SK-N-SH (cell line): ENCODE results near the gene ABI3. TPM values are rescaled to one million over a fixed set of nuclear protein-coding genes. Genes with fewer than 3 reads are reported as not detected.

ENCODE experiments used
- CTCF ChIA-PET: fragments of 300-600, 350-600 bp; formaldehyde crosslinking; extraction: SDS; loops from one replicate; lab custom pipeline; 2021; lab: Yijun Ruan, JAX
- POLR2A ChIA-PET: fragments of 350-600 bp; sonication (Branson Sonifier 250); formaldehyde crosslinking; extraction: SDS; loops from one replicate; lab custom pipeline; 2020; ENCODE audit warnings: antibody characterized with exemption, inconsistent platforms; lab: Yijun Ruan, JAX
- DNase-seq: peaks from one replicate; pipeline ENCODE4 v3.0.0; 2012
- H2AFZ ChIP-seq: fragments of 200-600 bp; sonication (generic); 2 replicates; pipeline ENCODE4 v1.8.1; 2016; ENCODE audit warnings: antibody characterized with exemption, mild to moderate bottlenecking, low read depth
- H3F3A ChIP-seq: fragments of 200-600 bp; sonication (generic); replicated peaks from 2 replicates; pipeline ENCODE3; 2016; ENCODE audit warnings: antibody characterized with exemption, mild to moderate bottlenecking; ENCODE audit not compliant: insufficient read depth
- H3K27ac ChIP-seq, 2 experiments: fragments of 200-500 bp in 1 of 2; fragments of 200-600 bp in 1 of 2; sonication (Bioruptor generic) in 1 of 2; sonication (generic), shearing (Covaris generic) in 1 of 2; 2 replicates each; pipeline versions ENCODE4 v1.5.1 to v1.6.1; 2014 to 2016; ENCODE audit warnings: low read depth in 2 of 2, inconsistent platforms in 1 of 2, low read length in 1 of 2, mild to moderate bottlenecking in 1 of 2, mixed read lengths in 1 of 2
- H3K27me3 ChIP-seq: fragments of 200-600 bp; sonication (generic), shearing (Covaris generic); 2 replicates; pipeline ENCODE4 v1.6.1; 2016; ENCODE audit warnings: mixed run types; ENCODE audit not compliant: insufficient read depth
- H3K36me3 ChIP-seq, 2 experiments: fragments of 200-500 bp in 1 of 2; fragments of 200-600 bp in 1 of 2; sonication (Bioruptor generic) in 1 of 2; sonication (generic) in 1 of 2; replicated peaks in 1 of 2; 2 replicates each; pipeline versions ENCODE3 to v1.5.1; 2014 to 2016; ENCODE audit warnings: low read length in 1 of 2, mild to moderate bottlenecking in 1 of 2; ENCODE audit not compliant: insufficient read depth in 2 of 2, control insufficient read depth in 1 of 2
- H3K4me1 ChIP-seq, 2 experiments: fragments of 200-500 bp in 1 of 2; fragments of 200-600 bp in 1 of 2; sonication (Bioruptor generic) in 1 of 2; sonication (generic), shearing (Covaris generic) in 1 of 2; 2 replicates each; pipeline versions ENCODE4 v1.5.1 to v1.6.1; 2014 to 2016; ENCODE audit warnings: low read depth in 1 of 2, low read length in 1 of 2, mixed run types in 1 of 2; ENCODE audit not compliant: insufficient read depth in 2 of 2, control insufficient read depth in 1 of 2
- H3K4me2 ChIP-seq: fragments of 200-600 bp; sonication (generic), shearing (Covaris generic); 2 replicates; pipeline ENCODE4 v1.6.1; 2017; ENCODE audit warnings: mixed run types
- H3K4me3 ChIP-seq, 2 experiments: fragments of 200-500 bp in 1 of 2; fragments of 200-600 bp in 1 of 2; sonication (Bioruptor generic) in 1 of 2; sonication (generic), shearing (Covaris generic) in 1 of 2; 2 replicates each; pipeline versions ENCODE4 v1.5.1 to v1.8.1; 2014 to 2016; ENCODE audit warnings: low read depth in 2 of 2, inconsistent platforms in 1 of 2, low read length in 1 of 2, mild to moderate bottlenecking in 1 of 2, mixed read lengths in 1 of 2, moderate library complexity in 1 of 2
- H3K79me2 ChIP-seq: fragments of 200-600 bp; sonication (generic); 2 replicates; pipeline ENCODE4 v1.8.1; 2017; ENCODE audit warnings: mild to moderate bottlenecking; ENCODE audit not compliant: insufficient read depth
- H3K9ac ChIP-seq: fragments of 200-600 bp; sonication (generic); 2 replicates; pipeline ENCODE4 v1.6.1; 2017; ENCODE audit warnings: mixed run types
- H3K9me2 ChIP-seq: fragments of 200-600 bp; sonication (generic); 2 replicates; pipeline ENCODE4 v1.6.1; 2017; ENCODE audit warnings: mixed run types
- H3K9me3 ChIP-seq: fragments of 200-600 bp; sonication (generic); 2 replicates; pipeline ENCODE4 v1.6.1; 2017; ENCODE audit warnings: mixed run types, mild to moderate bottlenecking, moderate library complexity
- H4K20me1 ChIP-seq: fragments of 200-600 bp; sonication (generic); 2 replicates; pipeline ENCODE4 v1.6.1; 2017; ENCODE audit warnings: mild to moderate bottlenecking, mixed run types; ENCODE audit not compliant: insufficient read depth
- CHD2 ChIP-seq: fragments of 150-350 bp; IDR thresholded peaks from 2 replicates; pipeline ENCODE4 v1.6.1; 2018; ENCODE audit warnings: low read length; ENCODE audit not compliant: partially characterized antibody
- CTCF ChIP-seq: fragments of 200-600 bp; sonication (generic); IDR thresholded peaks from 2 replicates; pipeline ENCODE4 v1.6.1; 2017; ENCODE audit warnings: antibody characterized with exemption, mild to moderate bottlenecking, moderate library complexity
- EZH2phosphoT487 ChIP-seq: fragments of 200-600 bp; sonication (generic); IDR thresholded peaks from 2 replicates; pipeline ENCODE4 v1.6.1; 2017; ENCODE audit warnings: low read depth, mixed run types, mild to moderate bottlenecking, antibody characterized with exemption, moderate library complexity, borderline replicate concordance
- FOXJ3 ChIP-seq: sonication (generic); formaldehyde crosslinking; IDR thresholded peaks from 2 replicates; pipeline ENCODE4 v1.5.1; 2020; ENCODE audit warnings: mild to moderate bottlenecking, missing genetic modification reagents
- FOXM1 ChIP-seq: IDR thresholded peaks from 2 replicates; pipeline ENCODE4 v1.4.0; 2012; ENCODE audit warnings: low read depth, mild to moderate bottlenecking
- GATA2 ChIP-seq: sonication (generic); formaldehyde crosslinking; IDR thresholded peaks from 2 replicates; pipeline ENCODE4 v1.5.0; 2020; ENCODE audit warnings: mild to moderate bottlenecking, missing genetic modification reagents
- JUND ChIP-seq: IDR thresholded peaks from 2 replicates; pipeline ENCODE4 v1.4.0; 2012
- MAX ChIP-seq: IDR thresholded peaks from 2 replicates; pipeline ENCODE4 v1.4.0; 2012; ENCODE audit warnings: low read depth
- MEF2A ChIP-seq: IDR thresholded peaks from 2 replicates; pipeline ENCODE4 v1.4.0; 2012; ENCODE audit warnings: low read depth, borderline replicate concordance
- NRF1 ChIP-seq: IDR thresholded peaks from 2 replicates; pipeline ENCODE4 v1.6.1; 2012; ENCODE audit warnings: low read depth, mild to moderate bottlenecking, low read length
- PBX3 ChIP-seq: IDR thresholded peaks from 2 replicates; pipeline ENCODE4; 2012
- RCOR1 ChIP-seq: fragments of 150-350 bp; IDR thresholded peaks from 2 replicates; pipeline ENCODE4 v1.6.1; 2017; ENCODE audit warnings: antibody characterized with exemption, low read length
- RFX5 ChIP-seq: IDR thresholded peaks from 2 replicates; pipeline ENCODE4 v1.6.1; 2012; ENCODE audit warnings: mild to moderate bottlenecking, improper control_type of control experiment, low read length
- RXRA ChIP-seq: IDR thresholded peaks from 2 replicates; pipeline ENCODE4 v1.4.0; 2012; ENCODE audit warnings: low read depth, mild to moderate bottlenecking, borderline replicate concordance
- SIN3A ChIP-seq: IDR thresholded peaks from 2 replicates; pipeline ENCODE4 v1.6.1; 2012; ENCODE audit warnings: low read depth, mild to moderate bottlenecking, low read length, moderate library complexity, borderline replicate concordance
- TCF12 ChIP-seq: IDR thresholded peaks from 2 replicates; pipeline ENCODE4 v1.4.0; 2012
- USF1 ChIP-seq: IDR thresholded peaks from 2 replicates; pipeline ENCODE4 v1.4.0; 2012; ENCODE audit warnings: low read depth, borderline replicate concordance
- USF2 ChIP-seq: fragments of 150-350 bp; IDR thresholded peaks from 2 replicates; pipeline ENCODE4 v1.6.1; 2017; ENCODE audit warnings: antibody characterized with exemption, low read length, low read depth, borderline replicate concordance
- ZBTB33 ChIP-seq: IDR thresholded peaks from 2 replicates; pipeline ENCODE4 v1.4.0; 2012; ENCODE audit warnings: low read depth, borderline replicate concordance
- WGBS: methylation state at CpG from one replicate; pipeline ENCODE4 v1.1.6; 2017; ENCODE audit warnings: low lambda C conversion rate; 5-methylcytosine and 5-hydroxymethylcytosine counted together
- polyA plus RNA-seq, 3 experiments: library from polyadenylated mRNA; depleted of rRNA; stranded (reverse); fragments of >200 nt; gene quantifications; 2 replicates each; pipeline ENCODE4 v1.2.3, GENCODE V29; 2012

The ABI3 gene
- polyA plus RNA-seq, 1 of the 3 experiments (the other 2 are of a cell fraction), result 4.7 TPM

GRCh38 chr17:49180998-49181635 is 29.4 kb upstream of the ABI3 start:
- no peaks in the 10 kb centered on the region for H3K36me3 ChIP-seq
- H3K4me2 ChIP-seq, result no peak overlapping the region
- H3K4me1 ChIP-seq, result no peaks in the 10 kb centered on the region
- H3K9me2 ChIP-seq, result no peaks in the 10 kb centered on the region
- WGBS, result 29% methylated on average over 6 of the region's 6 CpGs
- no peak overlapping the region for H3K27ac ChIP-seq
- TF ChIP-seq FOXM1 (no peak), RFX5 (no peak), ZBTB33 (no peak), SIN3A (no peak), PBX3 (no peak), EZH2phosphoT487 (no peak), RCOR1 (no peak), JUND (no peak), RXRA (no peak), CTCF (no peak), USF2 (no peak), GATA2 (CRISPR knock-in tag) (no peak), CHD2 (no peak), TCF12 (no peak), NRF1 (no peak), FOXJ3 (CRISPR knock-in tag) (no peak), MAX (no peak), MEF2A (no peak), USF1 (no peak)
- H4K20me1 ChIP-seq, result no peaks in the 10 kb centered on the region
- H3K9ac ChIP-seq, result no peak overlapping the region
- no peak for DNase-seq
- H3K27me3 ChIP-seq, result peaks cover 46% of the 10 kb centered on the region; the same call in 1 of the 2 replicates
- POLR2A ChIA-PET, result no interaction called here
- no peaks in the 10 kb centered on the region for H3F3A ChIP-seq
- no peak overlapping the region for H3K4me3 ChIP-seq
- H3K79me2 ChIP-seq, result no peaks in the 10 kb centered on the region
- CTCF ChIA-PET, result interaction anchor here (0.7 to 7.3 kb wide), 17 partner anchors 8 to 112 kb away, joined by 3 to 100 read pairs (median 7); partner anchors contain the start of gene PHOSPHO1
- no peak overlapping the region for H2AFZ ChIP-seq
- peaks cover 9% of the 10 kb centered on the region; the same call in 1 of the 2 replicates for H3K9me3 ChIP-seq
